GM12874 (cell line): Measurements from ENCODE around the gene YIPF6.

Source experiments
- CTCF ChIP-seq: IDR thresholded peaks from 2 replicates; pipeline ENCODE4 v1.5.1; 2011; ENCODE audit warnings: low read depth, mild to moderate bottlenecking, control low read depth, low read length, moderate library complexity; ENCODE audit not compliant: insufficient read depth

The YIPF6 gene

DNA sequence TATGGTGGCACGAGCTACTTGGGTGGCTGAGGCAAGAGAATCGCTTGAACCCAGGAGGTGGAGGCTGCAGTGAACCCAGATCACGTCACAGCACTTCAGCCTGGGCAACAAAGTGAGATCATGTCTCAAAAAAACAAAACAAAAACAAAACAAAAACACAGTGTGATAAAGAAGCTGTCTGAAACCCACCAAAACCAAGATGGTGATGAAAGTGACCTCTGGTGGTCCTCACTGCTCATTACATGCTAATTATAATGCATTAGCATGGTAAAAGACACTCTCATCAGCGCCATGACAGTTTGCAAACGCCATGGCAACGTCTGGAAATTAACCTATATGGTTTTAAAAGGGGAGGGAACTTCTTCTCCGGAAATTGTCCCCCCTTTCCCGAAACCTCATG, 36.2 kb upstream of the YIPF6 start:
- peak; percentile 31; the same call in 1 of the 2 replicates for TF ChIP-seq CTCF

DNA sequence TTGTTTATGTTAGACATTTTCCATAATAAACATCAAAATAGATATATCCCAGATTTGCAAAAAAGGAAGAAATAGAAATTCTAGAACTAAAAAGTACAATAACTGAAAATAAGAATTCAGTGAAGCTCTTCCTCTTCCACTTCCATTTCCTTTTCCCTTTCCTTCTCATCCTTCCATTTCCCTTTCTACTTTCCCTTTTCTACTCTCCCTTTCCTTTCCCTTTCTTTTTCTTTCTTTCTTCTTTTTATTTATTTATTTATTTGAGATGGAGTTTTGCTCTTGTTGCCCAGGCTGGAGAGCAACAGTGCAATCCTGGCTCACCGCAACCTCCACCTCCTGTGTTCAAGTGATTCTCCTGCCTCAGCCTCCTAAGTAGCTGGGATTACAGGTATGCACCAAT, 35.0 kb upstream of the YIPF6 start:
- no peak for TF ChIP-seq CTCF

DNA sequence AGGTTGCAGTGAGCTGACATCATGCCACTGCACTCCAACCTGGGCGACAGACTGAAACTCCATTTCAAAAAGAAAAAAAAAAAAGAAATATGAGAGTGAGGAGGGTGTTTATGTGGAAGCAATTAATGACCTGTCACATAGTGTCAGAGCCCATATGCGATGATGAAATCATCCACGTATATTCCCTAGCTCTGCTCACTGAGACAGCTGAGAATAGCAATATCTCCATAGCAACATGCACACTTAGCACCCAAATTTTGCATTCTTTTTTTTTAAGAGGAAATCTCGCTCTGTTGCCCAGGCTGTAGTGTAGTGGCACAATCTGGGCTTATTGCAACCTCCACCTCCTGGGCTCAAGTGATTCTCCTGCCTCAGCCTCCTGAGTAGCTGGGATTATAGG, 34.1 kb upstream of the YIPF6 start:
- TF ChIP-seq CTCF = no peak

DNA sequence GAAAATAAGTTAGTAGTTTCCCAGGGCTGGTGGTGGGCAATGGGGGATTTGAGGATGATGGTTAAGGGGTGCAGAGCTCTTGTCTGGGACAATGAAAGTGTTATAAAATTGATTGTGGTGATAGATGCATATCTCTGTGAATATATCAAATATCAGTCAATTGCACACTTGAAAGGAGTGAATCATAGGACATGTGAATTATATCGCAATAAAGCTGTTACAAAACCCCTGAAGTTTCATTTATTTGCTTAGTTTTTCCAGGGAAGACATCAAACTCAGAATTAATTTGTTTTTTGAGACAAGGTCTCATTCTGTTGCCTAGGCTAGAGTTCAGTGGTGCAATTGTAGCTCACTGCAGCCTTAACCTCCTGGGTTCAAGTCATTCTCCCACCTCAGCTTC, 17.9 kb upstream of the YIPF6 start:
- TF ChIP-seq CTCF = no peak

- TF ChIP-seq CTCF = no peak
Measured at GRCh38 chrX:68487254-68487653, 11.6 kb upstream of the YIPF6 start.

DNA sequence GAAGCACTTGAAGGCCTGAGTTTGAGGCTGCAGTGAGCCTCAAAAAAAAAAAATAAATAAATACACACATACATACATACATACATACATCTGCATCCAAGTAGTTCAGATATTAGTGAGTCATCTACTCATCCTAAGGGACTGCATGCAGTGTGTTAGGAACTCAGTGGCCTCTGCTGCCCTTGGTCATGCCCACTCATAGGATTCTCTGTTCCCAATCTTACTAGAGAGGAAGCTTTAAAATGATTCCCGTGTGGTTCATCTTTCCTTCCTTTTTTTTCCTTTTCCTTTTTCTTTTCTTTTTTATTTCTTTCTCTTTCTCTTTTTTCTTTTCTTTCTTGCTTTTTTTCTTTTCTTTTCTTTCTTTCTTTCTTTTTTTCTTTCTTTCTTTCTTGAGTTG, 10.9 kb upstream of the YIPF6 start:
- TF ChIP-seq CTCF = no peak

GRCh38 chrX:68488657-68489056, 10.2 kb upstream of the YIPF6 start:
- TF ChIP-seq CTCF = no peak

DNA sequence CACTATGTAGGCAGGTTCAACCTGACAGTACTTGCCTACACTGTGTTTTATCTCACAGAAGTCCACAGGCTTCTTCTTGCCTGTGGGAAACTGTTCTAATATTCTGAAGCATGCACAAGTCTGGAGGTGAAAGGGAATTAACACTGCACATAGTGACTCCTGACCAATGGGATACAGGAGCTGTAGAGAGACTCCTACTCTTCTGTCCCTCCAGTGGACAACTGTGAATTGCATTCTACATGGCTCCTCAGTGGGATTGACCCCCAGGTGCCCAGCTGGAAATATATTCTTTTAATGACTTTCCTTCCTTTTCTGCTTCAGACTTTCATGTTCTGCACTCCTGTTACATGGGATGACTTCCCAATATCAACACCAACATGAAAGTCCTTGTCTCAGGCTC, 8.2 kb upstream of the YIPF6 start:
- no peak for TF ChIP-seq CTCF
